GM19238 (cell line): ENCODE results near the gene TYW3.

Experiments
- DNase-seq: peaks from one replicate; pipeline ENCODE4 v3.0.0; 2011; ENCODE audit warnings: low spot score; ENCODE audit not compliant: insufficient read length

TYW3 gene, protein sequence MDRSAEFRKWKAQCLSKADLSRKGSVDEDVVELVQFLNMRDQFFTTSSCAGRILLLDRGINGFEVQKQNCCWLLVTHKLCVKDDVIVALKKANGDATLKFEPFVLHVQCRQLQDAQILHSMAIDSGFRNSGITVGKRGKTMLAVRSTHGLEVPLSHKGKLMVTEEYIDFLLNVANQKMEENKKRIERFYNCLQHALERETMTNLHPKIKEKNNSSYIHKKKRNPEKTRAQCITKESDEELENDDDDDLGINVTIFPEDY

GRCh38 chr1:74732960-74733603 lies at the start of gene TYW3, which contains the start of gene CRYZ:
Gene TYW3 (plus strand): TSS chr1:74733152. CDS start chr1:74733245, 93 bp downstream.
Gene CRYZ (minus strand): TSS chr1:74733050. CDS start chr1:74724821, 8,229 bp downstream.
- DNase-seq, result peak; percentile 35

DNA sequence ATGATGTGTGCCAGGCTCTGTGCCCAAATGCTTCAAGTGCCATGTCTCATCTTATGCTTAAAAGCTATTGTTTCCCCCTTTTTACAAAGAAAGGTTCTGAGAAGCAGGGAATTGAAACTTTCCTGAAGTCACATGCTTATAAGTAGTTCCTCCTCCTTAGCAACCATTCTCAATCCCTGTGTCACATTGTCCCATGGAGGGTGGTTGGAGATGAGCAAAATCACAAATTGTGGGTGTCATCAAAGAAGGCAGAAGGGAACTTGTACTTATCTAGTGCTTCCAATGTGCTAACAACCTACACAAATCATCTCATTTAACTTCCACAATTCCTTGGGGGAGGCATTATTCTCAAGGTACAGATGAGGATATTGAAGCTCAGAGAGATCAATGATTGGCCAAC lies 49.3 kb upstream of the TYW3 start:
- DNase-seq, result no peak

DNA sequence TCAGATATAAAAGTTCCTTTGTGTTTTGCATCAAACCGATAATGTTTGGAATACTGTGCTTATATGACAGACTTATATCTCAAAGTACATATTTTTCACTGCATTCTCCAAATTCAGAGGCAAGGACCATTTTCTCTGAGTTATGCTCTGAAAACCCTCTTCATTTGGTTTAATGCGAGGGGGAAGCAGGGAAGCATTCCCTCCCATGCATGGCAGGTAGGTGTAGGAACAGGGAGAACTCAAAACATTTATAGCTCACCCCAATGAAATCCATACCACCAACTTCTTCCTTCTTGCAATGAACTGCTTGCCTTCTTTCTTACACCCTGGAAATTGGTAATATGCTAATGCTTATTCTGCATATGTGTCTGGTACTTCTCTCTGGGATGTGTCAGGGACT lies 48.7 kb upstream of the TYW3 start:
- DNase-seq, result no peak

DNA sequence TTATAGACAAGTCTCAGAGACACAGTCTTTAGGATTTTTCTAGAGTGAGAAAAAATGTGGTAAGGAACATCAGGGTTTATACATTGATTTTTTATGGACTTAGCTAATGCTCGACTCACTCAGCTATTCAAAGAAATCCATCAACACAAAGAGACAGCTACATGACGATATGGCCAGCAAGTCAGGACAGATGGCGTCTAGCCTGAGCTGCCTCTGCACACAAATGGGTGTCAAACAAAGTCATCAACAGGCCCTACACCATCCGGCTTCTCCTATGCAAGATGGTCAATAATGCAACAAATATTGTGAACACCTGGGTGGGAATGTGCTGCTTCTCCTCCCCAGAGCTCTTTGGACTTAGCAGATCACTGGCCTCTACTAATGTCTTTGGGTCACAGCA lies 46.0 kb upstream of the TYW3 start:
- DNase-seq, result no peak

GRCh38 chr1:74689621-74690363 lies 43.2 kb upstream of the TYW3 start:
- DNase-seq, result no peak

GRCh38 chr1:74690364-74690696 lies 42.6 kb upstream of the TYW3 start:
- DNase-seq, result no peak

DNA sequence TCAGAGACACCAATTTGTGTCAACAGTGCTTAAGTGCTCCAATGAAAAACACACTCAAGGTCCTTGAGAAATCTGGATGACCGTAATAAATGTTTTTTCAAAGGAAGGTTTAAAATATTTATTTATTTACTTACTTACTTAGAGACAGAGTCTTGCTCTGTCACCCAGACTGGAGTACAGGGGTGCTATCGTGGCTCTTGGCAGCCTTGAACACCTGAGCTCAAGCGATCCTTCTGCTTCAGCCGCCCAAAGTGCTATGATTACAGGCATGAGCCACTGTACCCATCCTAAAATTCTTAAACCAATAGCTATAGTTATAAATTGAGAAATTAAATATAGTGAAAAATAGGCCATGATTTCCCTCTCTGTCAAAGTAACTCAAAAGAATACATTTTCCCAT lies 42.0 kb upstream of the TYW3 start:
- DNase-seq, result no peak

DNA sequence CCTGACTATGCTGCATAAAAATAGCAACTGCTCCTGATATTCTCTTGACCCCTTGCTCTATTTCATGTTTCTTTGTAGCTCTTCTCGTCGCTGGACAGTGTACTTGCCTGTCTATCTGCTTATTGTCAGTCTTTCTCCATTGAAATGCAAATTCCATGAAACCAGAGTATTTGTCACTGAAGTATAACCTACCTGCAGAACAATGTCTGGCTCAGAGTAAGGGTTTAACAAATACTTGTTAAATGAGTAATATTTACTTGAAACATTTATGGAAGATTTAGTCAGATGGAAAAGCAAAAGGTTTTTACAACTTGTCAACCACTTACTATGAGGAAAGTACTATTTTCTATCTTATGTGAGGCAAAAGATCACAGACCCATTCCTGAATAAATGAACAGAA lies 39.5 kb upstream of the TYW3 start:
- no peak for DNase-seq

DNA sequence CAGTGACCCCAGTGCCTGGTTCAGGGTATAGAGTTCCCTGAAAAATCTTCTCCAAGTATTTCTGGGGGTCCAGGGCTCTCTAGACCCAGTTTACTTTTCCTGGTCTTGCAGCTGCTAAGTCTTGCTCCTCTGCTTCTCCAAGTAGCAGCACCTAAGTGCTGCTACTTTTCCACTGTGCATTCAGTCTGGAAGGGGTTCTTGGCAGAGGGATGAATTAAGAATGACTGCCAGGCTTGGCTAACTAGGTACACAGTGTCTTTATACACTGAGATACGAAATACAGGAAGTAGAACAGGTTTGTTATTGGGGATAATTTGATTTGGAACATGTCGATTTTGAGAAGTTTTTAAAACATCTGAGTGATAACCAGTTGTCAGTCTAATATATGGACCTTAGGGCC lies 35.1 kb upstream of the TYW3 start:
- no peak for DNase-seq

- no peak for DNase-seq
These were observed 33.6 kb upstream of the TYW3 start for GRCh38 chr1:74699331-74699730.

DNA sequence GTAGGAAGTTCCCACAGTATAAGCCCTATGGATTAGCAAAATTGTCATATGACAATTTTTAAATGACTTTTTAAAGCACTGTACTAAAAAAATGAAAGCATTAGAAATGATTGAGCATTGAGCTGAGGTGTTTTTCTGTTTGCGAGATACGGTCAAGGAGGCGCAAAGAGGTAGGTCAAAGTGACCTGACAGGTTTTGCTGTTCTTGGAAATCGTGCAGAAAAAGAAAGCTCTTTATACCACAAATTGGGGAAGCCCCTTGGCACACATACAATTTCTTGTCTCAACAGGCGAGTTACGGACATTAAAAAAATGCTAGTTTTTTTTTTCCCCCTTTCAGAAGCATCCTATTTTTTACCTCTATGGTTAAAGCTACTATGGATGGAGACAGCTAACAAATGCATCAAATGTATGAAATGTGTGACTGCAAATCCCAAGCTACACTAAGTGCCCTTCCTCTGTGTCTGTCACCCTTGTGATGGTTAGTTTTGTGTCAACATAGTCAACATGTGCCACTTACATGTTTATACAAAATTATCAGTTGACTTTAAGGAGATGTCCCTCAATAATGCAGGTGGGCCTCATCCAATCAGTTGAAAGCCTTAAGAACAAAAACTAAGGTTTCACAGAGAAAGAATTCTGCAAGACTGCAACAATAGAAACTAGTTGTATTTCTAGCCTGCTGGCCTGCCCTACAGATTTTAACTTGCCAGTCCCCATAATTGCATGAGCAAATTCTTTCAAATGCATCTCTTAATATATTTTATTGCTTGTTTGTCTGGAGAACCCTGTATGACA lies 29.4 kb upstream of the TYW3 start:
- no peak for DNase-seq

GRCh38 chr1:74712881-74713280 lies 20.1 kb upstream of the TYW3 start:
- no peak for DNase-seq

DNA sequence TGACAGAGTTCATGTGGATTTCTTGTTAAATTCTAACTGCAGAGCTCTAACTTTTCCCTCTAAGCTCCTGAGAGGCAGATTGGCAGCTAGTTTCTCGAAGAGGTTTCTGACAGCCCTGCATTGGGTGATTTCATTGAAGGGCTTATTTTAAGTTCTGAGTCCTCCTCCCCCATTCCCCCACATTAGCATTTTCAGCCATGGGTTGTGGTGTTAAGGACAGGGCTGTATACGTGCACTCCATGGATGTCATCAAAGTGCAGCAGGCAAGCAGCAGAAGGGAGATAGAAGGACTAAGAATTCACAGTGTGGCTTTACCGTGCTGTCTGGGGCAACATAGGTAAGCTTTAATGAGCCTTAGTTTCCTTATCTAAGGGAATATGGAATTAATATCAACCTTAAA lies 19.1 kb upstream of the TYW3 start:
- DNase-seq, result no peak

DNA sequence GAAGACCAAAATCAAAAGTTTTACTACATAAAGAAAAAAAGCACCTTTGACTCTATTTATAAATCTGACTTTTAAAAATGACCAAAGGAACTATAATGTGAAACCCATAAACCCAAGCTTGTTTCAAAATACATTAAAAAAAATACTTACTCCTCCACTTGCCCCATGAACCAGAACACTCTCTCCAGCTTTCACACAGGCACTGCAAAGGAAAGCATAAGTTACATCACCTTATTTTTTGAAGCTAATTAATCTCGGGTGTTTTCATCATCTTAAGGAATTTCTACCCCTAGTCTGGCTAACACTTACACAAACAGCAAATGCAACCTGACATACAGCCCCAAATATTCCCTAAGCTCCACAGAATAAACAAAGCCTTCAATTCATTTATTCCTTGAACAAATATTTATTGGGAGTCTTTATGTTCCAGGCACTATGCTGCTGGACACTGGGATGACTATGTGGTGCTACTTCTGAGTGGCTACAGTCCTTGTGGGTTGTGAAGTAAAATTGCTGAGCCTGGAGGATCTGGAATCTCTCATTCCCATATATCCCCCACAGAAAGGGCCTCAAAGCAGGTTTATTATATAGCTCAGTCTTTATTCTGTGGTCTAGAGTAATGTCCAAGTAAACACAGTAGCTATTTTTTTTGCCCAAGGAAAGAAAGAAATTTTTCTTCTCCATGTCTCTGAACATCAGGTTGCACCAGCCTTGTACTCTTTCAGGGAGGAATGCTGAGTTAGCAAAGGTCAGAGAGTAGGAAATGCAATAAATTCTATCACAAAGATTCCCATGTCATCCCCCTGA lies 18.3 kb upstream of the TYW3 start:
- no peak for DNase-seq

GRCh38 chr1:74715236-74715502 lies 17.8 kb upstream of the TYW3 start:
- DNase-seq, result no peak

DNA sequence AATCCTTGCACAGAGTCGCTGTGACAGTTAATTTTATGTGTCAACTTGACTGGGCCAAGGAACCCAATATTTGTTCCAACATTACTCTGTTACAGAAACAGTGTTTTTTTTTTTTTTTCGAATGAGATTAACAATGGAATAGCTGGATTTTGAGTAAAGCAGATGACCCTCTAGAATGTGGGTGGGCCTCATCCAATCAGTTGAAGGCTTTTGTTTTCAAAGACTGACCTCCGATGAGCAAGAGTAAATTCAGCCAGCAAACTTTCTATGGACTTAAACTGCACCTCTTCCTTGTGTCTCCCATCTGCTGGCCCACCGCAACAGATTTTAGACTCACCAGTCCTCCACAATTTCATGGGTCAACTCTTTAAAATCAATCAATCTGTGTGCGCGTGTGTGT lies 17.1 kb upstream of the TYW3 start:
- no peak for DNase-seq

DNA sequence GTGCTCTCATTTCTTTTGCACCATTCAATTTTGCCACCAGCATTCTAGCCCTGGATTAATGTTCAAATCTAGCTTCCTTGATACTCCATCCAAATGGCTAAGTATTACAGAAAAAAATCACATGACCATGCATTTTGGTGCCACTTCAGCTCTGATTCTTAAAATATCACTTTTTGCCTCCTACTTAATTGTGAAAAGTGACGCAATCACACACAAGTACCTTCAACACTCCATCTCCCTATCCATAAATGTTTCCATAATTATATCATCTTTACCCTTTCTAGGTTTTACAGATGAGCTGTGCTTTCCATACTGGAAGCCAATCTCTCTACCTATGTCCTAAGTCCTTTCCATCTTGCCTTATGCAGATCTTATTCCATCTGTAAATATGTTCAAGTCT lies 16.1 kb upstream of the TYW3 start:
- no peak for DNase-seq

DNA sequence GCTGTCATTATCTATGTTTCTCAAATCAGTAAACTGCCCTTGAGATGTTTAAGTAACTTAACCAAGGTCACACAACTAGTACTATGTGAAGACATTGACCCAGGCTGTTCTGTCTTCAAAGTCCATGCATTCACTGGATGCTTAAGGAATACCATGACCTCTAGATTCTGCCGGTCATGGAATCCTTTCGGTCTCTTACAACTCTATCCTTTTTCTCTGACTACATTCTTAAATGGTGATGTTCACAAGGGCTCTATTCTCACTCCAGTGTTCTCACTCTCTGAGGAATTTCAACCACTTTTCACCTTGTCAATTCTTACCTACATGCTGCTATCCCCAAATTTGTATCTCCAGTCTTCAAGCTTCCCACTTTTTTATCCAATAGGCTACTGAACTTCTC lies 15.3 kb upstream of the TYW3 start:
- no peak for DNase-seq

GRCh38 chr1:74726063-74726462 lies 6.9 kb upstream of the TYW3 start:
- DNase-seq, result no peak

GRCh38 chr1:74728736-74729135 lies 4.2 kb upstream of the TYW3 start:
- no peak for DNase-seq

GRCh38 chr1:74729741-74730478 lies 3.0 kb upstream of the TYW3 start:
- DNase-seq, result no peak
